Left kidney (tissue), 2 donors: Measurements from ENCODE around the gene FOXL1. TPM values are rescaled to one million over a fixed set of nuclear protein-coding genes. Genes with fewer than 3 reads are reported as not detected.

Source experiments
- DNase-seq: peaks from one replicate; pipeline ENCODE4 v3.0.0-alpha.2; 2013
- polyA plus RNA-seq: library from polyadenylated mRNA; unstranded; fragments of 120-200 nt; gene quantifications from one replicate; pipeline ENCODE4 v1.2.1, GENCODE V29; 2013; ENCODE audit not compliant: insufficient read length

FOXL1 gene
- polyA plus RNA-seq, 1 donor: 13.9 TPM

DNA sequence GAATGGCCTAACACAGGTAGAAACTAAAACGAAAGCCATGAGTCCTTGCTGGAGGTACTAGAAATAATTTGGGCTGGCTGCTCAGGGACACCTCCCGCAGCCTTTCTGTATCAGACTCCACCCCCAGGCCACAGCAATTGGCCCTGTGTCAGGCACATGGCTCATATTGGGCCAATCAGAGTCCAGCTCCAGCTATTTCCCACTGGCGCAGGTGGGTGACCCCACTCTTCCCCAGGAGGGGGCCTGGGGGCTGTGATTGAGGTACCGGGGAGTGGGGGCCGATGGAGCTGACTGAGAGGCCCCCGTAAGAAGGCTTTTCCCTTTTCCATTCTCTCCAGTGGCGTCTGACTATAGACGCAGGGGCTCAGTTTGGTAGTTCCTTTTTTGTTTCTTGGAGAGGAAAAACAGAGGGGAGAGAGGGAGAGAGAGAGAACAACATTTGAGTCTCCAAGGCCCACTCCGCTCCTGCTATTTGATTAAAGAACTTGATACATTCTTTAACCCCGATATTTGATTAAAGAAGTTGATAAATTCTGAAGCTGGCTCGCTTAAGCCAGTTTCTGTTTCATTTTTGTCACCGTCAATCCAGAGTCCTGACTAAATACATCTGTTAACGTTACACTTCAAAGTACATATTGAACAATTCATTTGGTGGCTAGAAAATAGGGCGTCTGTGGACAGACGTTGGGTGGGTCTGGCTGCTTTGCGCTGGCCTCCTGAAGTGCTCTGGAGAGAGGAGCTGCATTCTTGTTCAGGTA, 26.3 kb downstream of the FOXL1 start:
- no peak for DNase-seq

DNA sequence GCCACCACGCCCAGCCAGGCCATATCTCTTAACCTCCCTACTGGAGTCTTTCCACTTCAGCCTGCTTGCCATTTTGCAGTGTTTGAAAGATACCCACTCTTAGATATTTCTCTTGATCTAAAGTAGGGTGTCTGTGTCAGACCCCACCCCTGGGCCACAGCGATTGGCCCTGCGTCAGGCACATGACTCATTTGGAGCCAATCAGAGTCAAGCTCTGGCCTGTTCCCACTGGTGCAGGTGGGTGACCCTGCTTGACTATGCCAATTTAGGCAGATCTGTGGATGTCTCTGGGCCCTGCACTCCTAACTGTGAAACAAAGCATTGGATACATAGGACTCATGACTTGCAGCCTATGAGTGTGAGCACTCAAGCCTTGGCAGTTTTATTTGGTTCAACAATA, 27.6 kb downstream of the FOXL1 start:
- no peak for DNase-seq

DNA sequence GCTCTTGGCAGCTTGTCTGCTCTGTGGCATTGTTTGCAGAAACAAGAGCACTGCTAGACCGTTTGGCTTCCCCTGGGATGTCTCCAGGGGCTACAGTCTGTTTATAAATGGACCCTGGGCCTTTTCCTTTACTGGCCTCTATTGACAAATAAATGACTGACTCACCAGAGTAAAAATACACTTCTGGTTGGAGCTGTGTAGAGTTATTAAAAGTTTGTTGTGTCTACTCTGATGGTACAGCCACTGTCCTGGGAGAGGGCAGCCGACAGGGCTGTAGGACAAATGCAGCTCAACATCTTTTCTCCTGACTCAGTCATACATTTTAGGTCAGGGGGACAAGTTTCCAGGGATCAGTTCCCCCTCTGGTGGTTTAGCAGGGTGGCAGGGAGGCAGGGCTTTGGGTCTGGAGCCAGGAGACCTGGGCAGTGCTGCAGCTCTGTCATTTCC, 30.0 kb downstream of the FOXL1 start:
- no peak for DNase-seq

DNA sequence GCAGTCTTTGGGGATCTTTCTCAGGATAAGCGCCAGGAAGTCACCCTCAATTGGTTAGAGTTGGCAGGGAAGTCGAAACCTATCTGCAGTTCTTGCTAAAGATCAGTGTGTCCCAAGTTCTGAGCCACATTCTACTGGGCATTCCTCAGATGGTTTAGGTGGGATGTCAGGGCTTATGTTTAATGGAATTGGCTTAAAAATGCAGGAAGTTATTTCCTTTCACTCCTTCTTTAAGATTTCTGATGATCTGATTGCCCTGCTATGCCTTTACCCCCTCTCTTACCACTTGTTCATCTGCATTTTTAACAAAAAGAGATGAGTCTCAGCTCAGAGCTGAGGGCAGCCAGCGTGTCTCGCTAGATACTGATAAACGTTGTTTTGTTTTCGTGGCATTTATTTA, 30.8 kb downstream of the FOXL1 start:
- no peak for DNase-seq

DNA sequence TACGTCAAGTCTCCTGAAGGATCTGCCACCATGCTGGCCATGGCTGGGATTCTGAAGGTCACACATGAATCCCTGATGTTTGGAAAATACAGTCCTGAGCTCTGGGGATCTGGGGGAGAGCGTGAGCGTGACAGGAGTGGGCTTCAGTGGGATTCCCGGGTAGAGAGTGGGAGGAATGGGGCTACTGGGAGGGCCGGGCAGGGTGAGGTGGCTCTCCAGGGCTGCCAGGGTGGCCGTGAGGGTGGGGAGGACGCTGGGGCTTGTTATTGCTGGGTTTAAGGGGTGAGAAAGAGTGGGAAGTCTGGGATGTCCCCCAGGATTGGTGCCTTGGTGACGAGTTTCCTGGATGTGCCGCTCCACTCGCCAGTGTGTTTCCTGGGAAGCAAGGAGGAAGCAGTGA, 31.3 kb downstream of the FOXL1 start:
- no peak for DNase-seq

DNA sequence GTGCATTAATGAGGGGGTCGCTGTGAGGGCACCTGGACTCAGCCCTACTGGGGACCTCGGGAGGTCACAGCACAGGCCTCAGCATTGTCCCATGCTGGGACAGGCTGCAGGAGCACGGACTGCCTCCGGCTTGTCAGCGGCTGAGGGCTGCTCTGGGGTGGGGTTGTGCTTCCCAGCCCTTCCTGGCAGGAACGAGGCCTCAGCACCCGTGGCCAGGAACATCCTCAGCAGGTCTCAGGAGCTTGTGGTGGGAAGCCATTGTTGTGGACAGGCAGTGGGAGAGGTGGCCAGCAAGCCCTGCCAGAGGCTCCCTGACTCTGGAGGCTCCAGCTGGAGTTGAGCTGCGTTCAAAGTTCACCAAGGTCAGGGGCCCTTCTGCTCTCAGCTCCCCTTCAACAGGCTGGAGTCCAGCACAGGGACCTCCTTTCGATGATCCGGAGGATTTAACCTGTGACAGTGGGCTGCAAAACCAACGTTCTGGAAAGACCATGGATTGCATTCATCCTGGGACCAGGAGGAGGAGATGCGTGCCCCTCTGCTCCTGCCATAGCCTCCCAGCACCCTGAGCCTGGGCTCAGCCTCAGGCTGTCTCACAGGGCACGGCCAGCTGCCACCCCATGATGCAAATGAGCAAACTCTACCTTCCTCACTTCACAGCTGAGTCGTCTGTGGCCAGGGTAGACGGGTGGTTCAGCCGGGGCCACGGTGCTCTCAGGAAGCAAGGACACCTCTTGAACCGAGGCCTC, 32.6 kb downstream of the FOXL1 start:
- DNase-seq: no peak

DNA sequence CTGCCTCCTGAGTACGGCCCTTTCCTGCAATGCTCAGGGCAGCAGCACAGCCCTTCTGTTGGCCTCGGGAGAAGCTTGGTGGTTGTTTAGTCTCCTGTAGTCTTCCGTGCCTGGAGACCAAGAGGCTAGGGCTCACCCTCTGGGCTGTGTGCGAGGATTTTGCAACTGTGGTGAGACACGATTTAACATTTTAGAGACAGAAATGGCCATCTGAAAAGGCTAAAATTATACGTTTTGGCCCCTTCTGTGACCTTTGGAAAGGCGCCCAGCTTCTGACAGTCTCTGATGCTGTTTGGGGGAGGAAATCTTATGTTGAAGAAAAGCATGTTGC, 33.1 kb downstream of the FOXL1 start:
- peak; percentile 78 for DNase-seq

DNA sequence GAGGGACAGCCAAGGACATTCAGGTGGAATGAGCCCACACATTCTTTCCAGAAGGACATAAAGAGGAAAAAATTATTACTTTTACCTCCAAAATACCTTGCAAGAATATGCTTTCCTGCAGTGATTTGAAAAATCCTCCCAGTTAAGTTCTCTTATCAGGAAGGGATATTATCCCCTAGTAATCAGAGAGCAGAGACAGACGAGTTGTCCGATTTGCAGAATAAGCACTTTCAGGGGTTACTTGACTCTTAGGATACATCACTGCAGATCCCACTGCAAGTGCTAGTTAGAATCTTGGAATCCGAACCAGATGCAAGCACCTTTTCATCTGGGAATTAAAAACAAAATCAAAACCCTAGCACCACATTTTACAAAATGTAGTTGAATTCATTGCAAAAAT, 33.6 kb downstream of the FOXL1 start:
- DNase-seq: no peak

DNA sequence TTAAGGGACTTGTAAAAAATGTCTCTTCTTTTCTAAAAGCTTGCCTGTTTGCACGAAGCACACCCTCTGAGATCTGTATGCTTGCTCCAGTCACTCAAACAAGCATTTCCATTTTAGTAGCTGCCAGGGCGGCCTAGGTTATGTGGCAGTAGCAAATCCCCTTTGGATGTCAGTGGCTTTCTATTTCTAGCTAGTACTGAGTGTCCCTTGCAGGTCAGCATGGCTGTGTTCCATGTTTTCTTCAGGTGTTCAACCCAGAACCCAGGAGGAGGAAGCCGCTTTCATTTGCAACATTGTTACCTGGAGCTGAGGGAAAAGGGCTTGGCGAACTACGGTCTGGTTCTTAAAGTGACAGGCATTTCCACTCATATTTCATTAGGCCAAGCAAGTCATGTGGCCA, 36.4 kb downstream of the FOXL1 start:
- DNase-seq: no peak

DNA sequence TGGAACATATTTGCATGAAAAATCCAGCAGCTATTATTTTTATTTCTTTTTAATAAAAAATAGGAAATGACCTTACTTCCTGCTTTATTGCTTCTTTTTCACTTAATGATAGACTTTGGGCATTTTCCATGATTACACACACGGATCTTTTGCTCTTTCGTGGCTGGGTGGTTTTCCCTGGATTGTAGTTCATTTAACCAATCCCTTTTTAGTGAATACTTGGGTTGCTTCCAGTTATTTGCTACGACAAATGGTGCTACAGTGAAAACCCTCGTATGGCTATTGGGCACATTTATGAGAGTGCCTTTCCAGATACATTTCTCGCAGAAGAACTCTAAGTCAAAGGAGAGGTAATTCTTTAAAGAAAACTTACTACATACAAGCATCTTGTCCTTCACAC, 38.6 kb downstream of the FOXL1 start:
- DNase-seq: no peak

DNA sequence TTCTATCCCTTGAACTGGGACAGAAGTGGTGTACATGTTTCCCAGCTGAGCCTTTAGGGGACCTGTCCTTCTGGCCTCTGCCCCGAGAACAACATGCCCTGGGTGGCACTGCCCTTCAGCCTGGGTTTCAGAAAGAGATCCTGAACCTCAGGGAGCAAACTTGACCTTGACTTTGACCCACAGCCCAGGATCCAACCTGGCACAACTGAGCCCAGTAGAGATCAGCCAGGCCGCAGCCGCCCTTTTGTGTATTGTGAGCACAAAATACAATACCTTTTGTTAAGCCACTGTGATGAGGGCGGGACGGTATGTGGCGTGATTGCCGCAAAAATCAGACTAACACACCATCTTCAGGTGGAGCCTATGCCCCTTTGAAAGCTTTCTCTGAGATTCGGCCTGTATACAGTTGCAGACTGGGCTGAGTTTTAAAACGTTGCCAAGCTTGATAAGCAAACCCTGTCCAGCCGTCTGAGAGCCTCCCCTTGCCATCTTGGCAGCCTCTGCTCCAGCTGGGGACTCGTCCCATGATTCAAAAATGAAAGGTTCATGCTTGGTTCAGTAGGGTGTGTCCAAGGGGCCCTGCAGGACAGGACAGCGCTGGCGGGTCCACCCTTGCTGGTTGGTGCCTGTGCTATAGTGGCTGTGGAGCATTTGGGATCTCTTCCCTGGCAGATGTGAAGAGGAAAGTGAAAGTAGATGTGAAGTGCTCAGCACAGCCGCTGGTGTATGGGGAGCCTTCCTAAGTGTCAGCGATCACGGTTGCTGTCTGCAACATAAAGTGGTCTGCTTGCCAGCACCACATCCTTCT, 40.3 kb downstream of the FOXL1 start:
- DNase-seq: no peak

DNA sequence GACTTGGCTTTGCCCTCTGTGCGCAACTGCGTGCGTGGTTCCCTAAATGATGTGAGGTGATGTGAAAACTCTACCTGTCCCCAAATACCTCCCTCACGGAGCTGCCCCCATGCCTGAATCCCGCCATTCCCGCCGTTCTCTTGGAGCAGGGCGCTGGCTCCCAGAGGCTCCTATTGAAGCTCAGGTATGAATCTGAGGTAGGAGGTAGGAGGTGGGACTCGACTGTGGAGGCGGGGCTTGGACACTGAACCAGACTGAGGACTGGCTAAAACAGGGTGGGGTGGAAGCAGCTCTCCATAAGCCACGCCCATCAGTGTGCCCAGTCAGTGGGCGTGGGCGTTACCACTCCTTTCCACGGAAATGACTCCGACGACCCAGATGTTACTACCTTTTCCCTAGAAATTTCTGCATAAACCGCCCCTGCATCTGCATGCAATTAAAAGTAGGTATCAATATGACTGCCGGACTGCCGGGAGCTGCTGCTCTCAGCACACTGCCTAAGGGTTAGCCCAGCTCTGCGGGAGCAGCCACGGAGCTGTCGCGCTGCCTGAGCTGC, 41.0 kb downstream of the FOXL1 start:
- DNase-seq: no peak

DNA sequence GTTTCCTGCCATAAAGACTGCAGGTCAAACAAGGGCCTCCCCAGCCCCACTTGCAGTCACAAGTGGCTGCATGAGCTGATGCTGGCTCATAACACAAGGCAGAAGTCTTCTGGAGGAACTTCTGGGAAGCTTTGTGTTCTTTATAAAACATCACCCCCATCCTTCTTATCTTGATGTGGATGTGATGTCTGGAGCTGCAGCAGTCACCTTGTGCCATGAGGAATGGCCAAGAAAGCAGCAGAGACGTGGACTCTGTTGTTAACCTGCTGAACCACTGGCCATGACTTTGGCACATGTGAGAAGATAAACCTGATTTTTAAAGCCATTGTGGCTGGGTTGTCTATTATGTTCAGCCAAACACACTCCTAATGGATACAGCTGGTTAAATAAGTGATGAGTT, 41.8 kb downstream of the FOXL1 start:
- DNase-seq: no peak

DNA sequence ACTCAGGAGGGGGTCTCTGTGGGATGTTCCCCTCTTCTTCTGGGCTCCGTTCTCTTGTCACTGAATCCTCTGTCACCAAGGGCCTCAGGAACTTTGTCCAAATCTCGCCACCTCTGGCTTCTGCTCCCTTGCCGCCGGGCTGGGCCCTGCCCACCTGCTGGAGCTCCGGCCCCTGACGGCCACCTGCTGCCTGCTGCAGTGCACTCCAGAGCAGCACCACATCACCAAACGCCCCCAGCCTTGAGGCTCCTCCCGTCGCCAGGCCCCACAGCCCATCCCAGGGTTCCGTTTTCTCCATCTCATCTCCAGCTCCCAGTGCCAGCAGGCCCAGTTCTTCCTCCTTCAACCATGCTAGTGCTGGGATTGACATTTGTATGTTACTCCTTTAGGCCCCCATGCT, 43.6 kb downstream of the FOXL1 start:
- DNase-seq: no peak

DNA sequence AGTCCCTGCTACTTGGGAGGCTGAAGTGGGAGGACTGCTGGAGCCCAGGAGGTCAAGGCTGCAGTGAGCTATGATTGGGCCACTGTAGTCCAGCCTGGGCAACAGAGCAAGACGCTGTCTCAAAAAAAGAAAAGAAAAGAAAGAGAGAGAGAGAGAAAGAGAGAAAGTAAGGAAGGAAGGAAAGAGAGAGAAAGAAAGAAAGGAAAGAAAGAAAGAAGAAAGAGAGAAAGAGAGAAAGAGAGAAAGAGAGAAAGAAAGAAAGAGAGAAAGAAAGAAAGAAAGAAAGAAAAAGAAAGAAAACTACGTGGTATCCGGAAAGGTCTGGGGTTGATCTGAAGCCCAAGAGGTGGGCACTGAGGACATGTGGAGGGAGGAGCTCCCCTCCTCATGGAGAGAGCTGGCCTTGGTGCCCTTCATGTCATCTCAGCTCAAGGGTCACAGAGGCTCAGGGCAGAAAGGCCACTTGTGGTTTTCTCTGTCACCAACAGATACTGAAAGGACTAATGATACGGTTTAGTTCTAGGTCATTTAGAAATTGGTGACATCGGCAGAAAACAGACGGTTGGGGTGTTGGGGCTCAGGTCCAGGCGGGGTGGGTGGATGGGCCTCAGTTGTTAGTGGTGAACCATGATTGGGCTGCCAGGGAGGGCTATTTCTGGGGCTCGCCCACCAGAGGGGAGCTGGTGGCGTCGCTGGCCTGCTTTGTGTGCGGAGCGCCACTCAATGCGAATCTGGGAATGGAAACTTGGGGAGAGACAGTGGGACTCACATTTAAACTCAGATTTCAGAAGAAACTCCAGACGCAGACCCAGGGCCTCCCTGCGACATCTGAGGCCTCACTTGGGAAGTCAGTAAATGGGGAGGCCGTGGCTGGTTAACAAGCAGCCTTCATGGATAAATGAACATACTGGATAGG, 44.6 kb downstream of the FOXL1 start:
- DNase-seq: no peak

DNA sequence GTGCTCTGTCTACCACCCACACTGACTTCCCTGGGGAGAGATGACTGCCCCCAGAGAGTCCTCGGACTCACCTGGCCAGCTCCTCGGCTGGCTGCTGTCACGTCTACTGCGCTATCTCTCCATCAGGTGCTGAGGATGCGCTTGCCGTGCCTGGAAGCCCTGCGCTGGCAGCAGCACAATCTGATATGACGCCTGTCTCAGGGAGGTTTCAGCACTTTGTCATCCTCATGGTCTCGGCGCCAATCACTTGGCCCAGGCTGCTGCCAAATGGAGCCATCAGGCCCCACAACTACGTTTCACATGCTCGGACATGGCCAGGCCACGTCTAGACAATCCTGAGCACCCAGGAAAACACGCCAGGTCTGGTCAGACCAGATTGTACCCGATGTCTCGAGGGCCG, 46.7 kb downstream of the FOXL1 start:
- no peak for DNase-seq

DNA sequence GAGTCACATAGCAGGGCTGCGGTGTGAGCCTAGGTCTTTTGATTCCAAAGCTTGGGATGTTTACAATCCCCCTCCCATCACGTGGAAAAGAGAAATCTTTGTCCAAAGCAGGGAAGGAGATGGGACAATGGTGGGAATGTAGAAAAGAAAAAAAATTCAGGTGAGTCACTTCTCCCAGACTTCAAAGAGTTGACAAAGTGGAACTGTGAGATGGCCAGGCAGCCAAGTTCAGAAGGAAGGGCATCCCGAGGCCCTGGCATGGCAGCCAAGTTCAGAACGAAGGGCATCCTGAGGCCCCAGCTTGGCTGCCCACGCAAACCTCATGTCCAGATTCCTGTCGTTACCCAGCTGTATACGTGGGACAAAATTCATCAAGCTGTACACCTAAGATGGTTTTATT, 47.5 kb downstream of the FOXL1 start:
- DNase-seq: no peak

DNA sequence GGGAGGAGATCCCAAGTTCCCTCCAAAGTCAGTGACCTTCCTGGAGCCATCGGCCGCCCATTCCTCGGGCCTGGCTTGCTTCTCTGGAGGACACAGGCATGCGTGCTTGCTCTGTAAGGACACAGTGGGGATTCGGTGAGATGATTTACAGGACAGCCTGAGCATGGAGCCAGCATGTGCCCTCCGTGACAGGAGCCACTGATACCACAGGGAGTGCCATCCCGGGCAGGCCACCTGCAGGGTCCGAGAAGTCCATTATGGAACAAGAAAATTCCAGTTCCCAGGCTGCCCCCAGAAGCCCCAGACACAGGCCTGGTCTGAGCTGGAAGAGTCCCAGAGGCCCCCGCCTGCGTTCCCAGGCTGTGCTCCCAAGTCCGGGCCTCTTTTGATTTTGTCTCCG, 47.9 kb downstream of the FOXL1 start:
- DNase-seq: no peak

DNA sequence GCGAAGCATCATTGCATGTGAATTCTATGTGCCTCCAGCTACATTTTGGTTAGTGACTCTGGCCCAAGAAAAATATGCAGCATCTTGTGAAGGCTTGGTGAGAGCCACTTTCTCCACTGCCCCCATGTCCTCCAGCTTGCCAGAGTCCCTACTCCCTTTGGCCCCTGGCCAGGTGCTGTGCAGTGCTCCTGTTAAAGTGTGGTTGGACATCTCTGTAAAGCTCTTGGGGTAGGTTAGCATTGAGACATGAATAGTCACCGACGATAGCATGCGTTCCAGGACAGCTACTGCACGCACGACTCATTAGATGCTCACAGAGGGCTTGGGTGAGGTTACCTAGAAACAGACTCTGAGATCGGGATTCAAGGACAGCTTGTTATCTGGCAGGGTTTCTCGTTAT, 48.6 kb downstream of the FOXL1 start:
- no peak for DNase-seq

DNA sequence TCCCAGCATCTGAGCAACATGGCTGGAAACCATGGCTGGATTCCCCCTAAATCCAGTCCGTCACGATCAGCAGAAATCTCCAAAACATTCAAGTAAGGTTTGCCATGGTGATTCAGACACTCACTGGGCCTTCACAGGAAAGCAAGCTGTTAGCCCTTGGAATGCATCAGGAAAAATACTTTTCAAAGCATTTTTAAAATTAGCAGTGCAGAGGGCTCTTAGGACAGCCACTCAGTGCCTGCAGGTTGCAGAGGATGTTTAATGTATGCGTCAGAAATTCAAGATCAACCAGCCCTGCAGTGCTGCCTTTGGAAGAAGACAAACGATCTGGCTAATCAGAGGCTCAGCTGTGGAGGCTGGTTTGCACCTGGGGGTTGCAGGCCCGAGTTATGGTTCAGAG, 50.3 kb downstream of the FOXL1 start:
- no peak for DNase-seq

DNA sequence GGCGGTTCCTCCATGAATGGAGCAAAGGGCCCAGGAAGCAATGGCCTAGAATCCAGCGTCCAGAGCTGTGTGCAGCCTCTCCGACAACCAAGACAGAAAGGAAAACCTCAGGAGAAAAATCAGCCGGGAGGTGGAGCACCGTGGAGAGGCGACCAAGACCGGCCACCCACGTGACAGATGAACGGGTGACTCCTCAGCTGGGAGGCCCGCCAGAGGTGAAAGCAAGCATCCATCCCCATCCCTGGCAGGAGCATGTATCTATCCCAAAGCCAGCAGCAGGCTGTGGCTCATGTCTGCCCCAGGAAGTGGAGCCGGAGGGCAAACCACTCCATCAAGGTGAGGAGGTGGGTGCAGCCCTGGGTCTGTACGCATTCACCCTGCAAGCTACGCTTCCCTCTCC, 52.1 kb downstream of the FOXL1 start:
- no peak for DNase-seq

DNA sequence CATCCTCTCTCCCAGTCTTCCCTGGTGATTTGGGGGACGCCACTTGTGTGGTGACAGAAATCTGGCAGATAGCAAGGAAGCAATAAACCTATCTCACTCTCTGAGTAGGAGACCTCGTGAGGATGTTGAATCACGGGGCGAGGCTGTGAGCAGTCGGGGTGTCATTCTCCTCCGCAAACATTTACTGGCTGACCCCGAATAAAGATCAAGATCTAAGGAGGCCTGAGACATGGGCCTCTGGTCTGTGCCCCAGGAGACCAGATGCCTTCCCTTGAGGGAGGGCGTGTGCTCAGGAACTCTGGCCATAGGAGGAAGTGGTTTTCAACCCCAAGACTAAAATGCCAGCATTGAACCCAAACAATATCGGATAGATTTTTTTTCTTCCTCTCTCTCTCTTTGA, 53.1 kb downstream of the FOXL1 start:
- no peak for DNase-seq
